Body of pancreas (tissue), 4 donors: ENCODE results near the gene USH2A.

ENCODE experiments used
- POLR2A ChIP-seq, 3 donors: fragments of 450-650 bp; IDR thresholded peaks; one replicate each; pipeline ENCODE4 v1.6.1; 2016; ENCODE audit warnings: antibody characterized with exemption in 3 of 3, mild to moderate bottlenecking in 2 of 3
- TF ChIP-seq, protein P1 (sequence below), 7 experiments: fragments of 450-650 bp in 4 of 7; fragments of 200-600 bp in 3 of 7; sonication (generic) in 3 of 7; IDR thresholded peaks; one replicate each; pipeline ENCODE4 v1.5.1; 2016 to 2019; ENCODE audit warnings: antibody characterized with exemption in 7 of 7

- TF ChIP-seq, protein P1, sequence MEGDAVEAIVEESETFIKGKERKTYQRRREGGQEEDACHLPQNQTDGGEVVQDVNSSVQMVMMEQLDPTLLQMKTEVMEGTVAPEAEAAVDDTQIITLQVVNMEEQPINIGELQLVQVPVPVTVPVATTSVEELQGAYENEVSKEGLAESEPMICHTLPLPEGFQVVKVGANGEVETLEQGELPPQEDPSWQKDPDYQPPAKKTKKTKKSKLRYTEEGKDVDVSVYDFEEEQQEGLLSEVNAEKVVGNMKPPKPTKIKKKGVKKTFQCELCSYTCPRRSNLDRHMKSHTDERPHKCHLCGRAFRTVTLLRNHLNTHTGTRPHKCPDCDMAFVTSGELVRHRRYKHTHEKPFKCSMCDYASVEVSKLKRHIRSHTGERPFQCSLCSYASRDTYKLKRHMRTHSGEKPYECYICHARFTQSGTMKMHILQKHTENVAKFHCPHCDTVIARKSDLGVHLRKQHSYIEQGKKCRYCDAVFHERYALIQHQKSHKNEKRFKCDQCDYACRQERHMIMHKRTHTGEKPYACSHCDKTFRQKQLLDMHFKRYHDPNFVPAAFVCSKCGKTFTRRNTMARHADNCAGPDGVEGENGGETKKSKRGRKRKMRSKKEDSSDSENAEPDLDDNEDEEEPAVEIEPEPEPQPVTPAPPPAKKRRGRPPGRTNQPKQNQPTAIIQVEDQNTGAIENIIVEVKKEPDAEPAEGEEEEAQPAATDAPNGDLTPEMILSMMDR (IDR thresholded peaks at IDR 0.05), result no peak
- TF ChIP-seq POLR2A (IDR thresholded peaks at IDR 0.05), result no peak
Measured at GRCh38 chr1:215786997-215787396, 636.3 kb downstream of the USH2A start.
